T-helper 17 cell (primary cell): ENCODE results near the gene PRKG1. TPM values are rescaled to one million over a fixed set of nuclear protein-coding genes. Genes with fewer than 3 reads are reported as not detected.
A peak's percentile ranks its signal among the peaks of the same experiment; 100 is the strongest.

Source experiments
- ATAC-seq: fragments of 150-1000 bp; cut with Tn5 transposase; 2 replicates; pipeline ENCODE4 v1.10.0; 2021; ENCODE audit warnings: mild to moderate bottlenecking, moderate library complexity
- DNase-seq, 3 donors: peaks; one replicate each; pipeline versions ENCODE4 v3.0.0 to v3.0.0-alpha.2; 2020 to 2021
- H3K9me3 ChIP-seq: one replicate; pipeline ENCODE4 v1.7.0; 2013; ENCODE audit warnings: low read length, mild to moderate bottlenecking; ENCODE audit not compliant: control insufficient read depth, poor library complexity, severe bottlenecking
- H3K27ac Mint-ChIP-seq: one replicate; pipeline ENCODE4 v1.8.0; 2022; ENCODE audit warnings: mild to moderate bottlenecking, moderate library complexity, mixed read lengths
- H3K27me3 Mint-ChIP-seq: one replicate; pipeline ENCODE4 v1.8.0; 2022; ENCODE audit warnings: mixed read lengths
- H3K36me3 Mint-ChIP-seq: one replicate; pipeline ENCODE4 v1.8.0; 2022; ENCODE audit warnings: low read depth, mixed read lengths
- H3K4me1 Mint-ChIP-seq: one replicate; pipeline ENCODE4 v1.8.0; 2022; ENCODE audit warnings: mild to moderate bottlenecking, mixed read lengths
- H3K4me3 Mint-ChIP-seq: one replicate; pipeline ENCODE4 v1.8.0; 2022; ENCODE audit warnings: mild to moderate bottlenecking, moderate library complexity, mixed read lengths
- total RNA-seq, 4 donors: library from RNA in 2 of 4; stranded (reverse) in 2 of 4; gene quantifications; one replicate each; pipeline ENCODE4 v1.2.3 and lab custom pipeline; 2022 to 2026

PRKG1 gene
- total RNA-seq, 2 donors from 2014 or later, result 0.27 to 4.1 TPM

- H3K4me1 Mint-ChIP-seq, result no peaks in the 10 kb centered on the region
- H3K36me3 Mint-ChIP-seq, result no peaks in the 10 kb centered on the region
- no peak overlapping the region for H3K4me3 Mint-ChIP-seq
- peaks cover 4% of the 10 kb centered on the region for H3K27me3 Mint-ChIP-seq
- H3K9me3 ChIP-seq, result no peaks in the 10 kb centered on the region
- no peak for DNase-seq
- no peak overlapping the region for H3K27ac Mint-ChIP-seq
- ATAC-seq, result no peak
Measured at GRCh38 chr10:51063659-51064535, 10.4 kb upstream of the PRKG1 start.

GRCh38 chr10:51066231-51066630, 8.1 kb upstream of the PRKG1 start:
- H3K27ac Mint-ChIP-seq, result no peak overlapping the region
- no peak overlapping the region for H3K4me3 Mint-ChIP-seq
- no peaks in the 10 kb centered on the region for H3K36me3 Mint-ChIP-seq
- ATAC-seq (no peak), DNase-seq (no peak)
- no peaks in the 10 kb centered on the region for H3K9me3 ChIP-seq
- H3K4me1 Mint-ChIP-seq, result no peaks in the 10 kb centered on the region
- peaks cover 17% of the 10 kb centered on the region for H3K27me3 Mint-ChIP-seq

GRCh38 chr10:51072210-51072609, 2.1 kb upstream of the PRKG1 start:
- H3K9me3 ChIP-seq, result no peaks in the 10 kb centered on the region
- Mint-ChIP-seq H3K4me3 (no peak overlapping the region), H3K36me3 (no peaks in the 10 kb centered on the region), H3K27me3 (peaks cover 59% of the 10 kb centered on the region), H3K27ac (no peak overlapping the region), H3K4me1 (peaks cover 7% of the 10 kb centered on the region)
- DNase-seq, result no peak
- ATAC-seq, result no peak

- ATAC-seq, result no peak
- H3K9me3 ChIP-seq, result no peaks in the 10 kb centered on the region
- Mint-ChIP-seq H3K4me3 (peak overlapping the region; percentile 83), H3K36me3 (no peaks in the 10 kb centered on the region), H3K4me1 (peaks cover 7% of the 10 kb centered on the region), H3K27ac (no peak overlapping the region), H3K27me3 (peaks cover 59% of the 10 kb centered on the region)
- no peak for DNase-seq
Measured at GRCh38 chr10:51072921-51073434, 1.3 kb upstream of the PRKG1 start.

GRCh38 chr10:51073453-51074237, 642 bp upstream of the PRKG1 start:
- peaks cover 7% of the 10 kb centered on the region for H3K4me1 Mint-ChIP-seq
- no peaks in the 10 kb centered on the region for H3K9me3 ChIP-seq
- H3K4me3 Mint-ChIP-seq, result peak overlapping the region; percentile 83
- H3K36me3 Mint-ChIP-seq, result no peaks in the 10 kb centered on the region
- H3K27me3 Mint-ChIP-seq, result peaks cover 54% of the 10 kb centered on the region
- ATAC-seq (no peak), DNase-seq (no peak)
- H3K27ac Mint-ChIP-seq, result no peak overlapping the region

GRCh38 chr10:51075043-51075872, 971 bp downstream of the PRKG1 start:
- Mint-ChIP-seq H3K4me3 (peak overlapping the region; percentile 83), H3K36me3 (no peaks in the 10 kb centered on the region), H3K27ac (no peak overlapping the region), H3K27me3 (peaks cover 54% of the 10 kb centered on the region), H3K4me1 (peaks cover 7% of the 10 kb centered on the region)
- DNase-seq (no peak), ATAC-seq (no peak)
- H3K9me3 ChIP-seq, result no peaks in the 10 kb centered on the region

- Mint-ChIP-seq H3K27me3 (peaks cover 54% of the 10 kb centered on the region), H3K4me3 (no peak overlapping the region), H3K27ac (no peak overlapping the region), H3K36me3 (no peaks in the 10 kb centered on the region), H3K4me1 (peaks cover 7% of the 10 kb centered on the region)
- ATAC-seq (no peak), DNase-seq (no peak)
- no peaks in the 10 kb centered on the region for H3K9me3 ChIP-seq
Measured at GRCh38 chr10:51075873-51076229, 1.6 kb downstream of the PRKG1 start.

- no peaks in the 10 kb centered on the region for H3K9me3 ChIP-seq
- DNase-seq, result no peak
- Mint-ChIP-seq H3K4me1 (peaks cover 7% of the 10 kb centered on the region), H3K27ac (no peak overlapping the region), H3K4me3 (no peak overlapping the region), H3K27me3 (peaks cover 58% of the 10 kb centered on the region), H3K36me3 (no peaks in the 10 kb centered on the region)
- no peak for ATAC-seq
Measured at GRCh38 chr10:51076299-51076841, 2.1 kb downstream of the PRKG1 start.

- no peaks in the 10 kb centered on the region for H3K9me3 ChIP-seq
- ATAC-seq, result no peak
- H3K27ac Mint-ChIP-seq, result no peak overlapping the region
- no peak for DNase-seq
- H3K4me3 Mint-ChIP-seq, result no peak overlapping the region
- peaks cover 60% of the 10 kb centered on the region for H3K27me3 Mint-ChIP-seq
- H3K4me1 Mint-ChIP-seq, result peaks cover 7% of the 10 kb centered on the region
- H3K36me3 Mint-ChIP-seq, result no peaks in the 10 kb centered on the region
Measured at GRCh38 chr10:51077074-51077473, 2.8 kb downstream of the PRKG1 start.

GRCh38 chr10:51077507-51077906, 3.2 kb downstream of the PRKG1 start:
- Mint-ChIP-seq H3K27ac (no peak overlapping the region), H3K4me1 (peaks cover 7% of the 10 kb centered on the region), H3K36me3 (no peaks in the 10 kb centered on the region), H3K4me3 (no peak overlapping the region), H3K27me3 (peaks cover 63% of the 10 kb centered on the region)
- ATAC-seq (no peak), DNase-seq (no peak)
- H3K9me3 ChIP-seq, result no peaks in the 10 kb centered on the region

GRCh38 chr10:51079331-51079730, 5.0 kb downstream of the PRKG1 start:
- H3K27me3 Mint-ChIP-seq, result peaks cover 54% of the 10 kb centered on the region
- H3K36me3 Mint-ChIP-seq, result no peaks in the 10 kb centered on the region
- no peak overlapping the region for H3K4me3 Mint-ChIP-seq
- ATAC-seq (no peak), DNase-seq (no peak)
- H3K27ac Mint-ChIP-seq, result no peak overlapping the region
- H3K9me3 ChIP-seq, result no peaks in the 10 kb centered on the region
- H3K4me1 Mint-ChIP-seq, result peaks cover 1% of the 10 kb centered on the region

GRCh38 chr10:51079766-51080165, 5.5 kb downstream of the PRKG1 start:
- no peak for ATAC-seq
- peaks cover 50% of the 10 kb centered on the region for H3K27me3 Mint-ChIP-seq
- no peak overlapping the region for H3K4me3 Mint-ChIP-seq
- H3K27ac Mint-ChIP-seq, result no peak overlapping the region
- no peaks in the 10 kb centered on the region for H3K4me1 Mint-ChIP-seq
- no peak for DNase-seq
- H3K36me3 Mint-ChIP-seq, result no peaks in the 10 kb centered on the region
- H3K9me3 ChIP-seq, result no peaks in the 10 kb centered on the region
